Keratinocyte (primary cell): ENCODE measurements around the gene CDH13. TPM values are rescaled to one million over a fixed set of nuclear protein-coding genes. Genes with fewer than 3 reads are reported as not detected.

ENCODE experiments used
- DNase-seq: peaks from one replicate; pipeline ENCODE4 v3.0.0-alpha.2; 2011; ENCODE audit warnings: low read depth, missing footprints, low spot score
- FAIRE-seq: peaks from 2 replicates; lab custom pipeline; 2011; peaks lifted over from hg19 to GRCh38; lab: Jason Lieb, UNC
- H2AFZ ChIP-seq: 2 replicates; pipeline ENCODE4 v1.6.0; 2012; ENCODE audit warnings: low read length, control low read depth, inconsistent platforms; ENCODE audit not compliant: control insufficient read depth
- H3K27ac ChIP-seq: 2 replicates; pipeline ENCODE4 v1.5.1; 2011; ENCODE audit warnings: low read length; ENCODE audit not compliant: control insufficient read depth, insufficient read depth
- H3K27me3 ChIP-seq: 3 replicates; pipeline ENCODE4 v1.6.0; 2011; ENCODE audit warnings: low read length; ENCODE audit not compliant: control insufficient read depth, insufficient read depth; ENCODE audit errors: extremely low read depth
- H3K36me3 ChIP-seq, 2 experiments: 2 replicates in 1 of 2; 3 replicates in 1 of 2; pipeline ENCODE4 v1.5.1; 2011; ENCODE audit warnings: low read length in 2 of 2, mild to moderate bottlenecking in 1 of 2; ENCODE audit not compliant: control insufficient read depth in 2 of 2, insufficient read depth in 2 of 2; ENCODE audit errors: extremely low read depth in 1 of 2
- H3K4me1 ChIP-seq: 3 replicates; pipeline ENCODE4 v1.5.1; 2011; ENCODE audit warnings: low read length; ENCODE audit not compliant: control insufficient read depth, insufficient read depth; ENCODE audit errors: extremely low read depth
- H3K4me2 ChIP-seq: 3 replicates; pipeline ENCODE4 v1.6.0; 2011; ENCODE audit warnings: low read depth, low read length; ENCODE audit not compliant: control insufficient read depth, insufficient read depth; ENCODE audit errors: extremely low read depth
- H3K4me3 ChIP-seq, 3 experiments: fragments of 200-600 bp in 1 of 3; sonication (generic) in 1 of 3; 2 replicates in 2 of 3; 3 replicates in 1 of 3; pipeline ENCODE4 v1.5.1; 2011 to 2016; ENCODE audit warnings: low read length in 3 of 3, mild to moderate bottlenecking in 3 of 3, control low read depth in 2 of 3, inconsistent platforms in 1 of 3, low read depth in 1 of 3, mixed read lengths in 1 of 3, mixed run types in 1 of 3, moderate library complexity in 1 of 3; ENCODE audit not compliant: control insufficient read depth in 2 of 3, insufficient read depth in 2 of 3; ENCODE audit errors: extremely low read depth in 1 of 3
- H3K79me2 ChIP-seq: 2 replicates; pipeline ENCODE4 v1.6.0; 2012; ENCODE audit warnings: low read length; ENCODE audit not compliant: control insufficient read depth, insufficient read depth
- H3K9ac ChIP-seq: 3 replicates; pipeline ENCODE4 v1.6.0; 2011; ENCODE audit warnings: low read length; ENCODE audit not compliant: control insufficient read depth, insufficient read depth; ENCODE audit errors: extremely low read depth
- H3K9me1 ChIP-seq: 3 replicates; pipeline ENCODE4 v1.6.0; 2011; ENCODE audit warnings: low read length; ENCODE audit not compliant: control insufficient read depth, insufficient read depth; ENCODE audit errors: extremely low read depth
- H3K9me3 ChIP-seq: 2 replicates; pipeline ENCODE4 v1.5.1; 2012; ENCODE audit warnings: low read depth, low read length; ENCODE audit not compliant: control insufficient read depth
- H4K20me1 ChIP-seq: 3 replicates; pipeline ENCODE4 v1.6.0; 2011; ENCODE audit warnings: low read length; ENCODE audit not compliant: control insufficient read depth, insufficient read depth; ENCODE audit errors: extremely low read depth
- CTCF ChIP-seq, 3 experiments: IDR thresholded peaks in 1 of 3; conservative IDR thresholded peaks in 1 of 3; optimal IDR thresholded peaks in 1 of 3; 2 replicates in 2 of 3; 3 replicates in 1 of 3; pipeline versions ENCODE3 to v1.5.1; 2011; ENCODE audit warnings: low read length in 3 of 3, mild to moderate bottlenecking in 3 of 3, moderate library complexity in 2 of 3, control low read depth in 1 of 3, inconsistent platforms in 1 of 3; ENCODE audit not compliant: insufficient read depth in 2 of 3; ENCODE audit errors: extremely low read depth in 1 of 3
- EZH2 ChIP-seq: IDR thresholded peaks from one replicate; pipeline ENCODE4 v1.6.1; 2012; ENCODE audit warnings: inconsistent platforms, mild to moderate bottlenecking, low read length, moderate library complexity
- dilution Hi-C: fragments of 300-500 bp; cut with MboI; formaldehyde crosslinking; loops from one replicate; pipeline ENCODE4 v1.7.0; 2020; ENCODE audit warnings: low sequenced_read_pairs; ENCODE audit not compliant: extremely low pct_ligation_motif_present
- polyA plus RNA-seq, 5 experiments: library from polyadenylated mRNA; depleted of rRNA in 3 of 5; stranded (reverse) in 3 of 5; stranded (forward) in 1 of 5; unstranded in 1 of 5; fragments of >200 nt; gene quantifications; 1 replicate in 1 of 5; 2 replicates in 3 of 5; 3 replicates in 1 of 5; pipeline versions ENCODE4 v1.2.1 to v1.2.3, GENCODE V29; 2011 to 2012; ENCODE audit warnings: missing spikeins in 2 of 5, low read depth in 1 of 5, low replicate concordance in 1 of 5

Gene CDH13
- polyA plus RNA-seq, 1 donor (not counting 4 experiments of a cell fraction or from before 2014, with no cell fraction given), result 111 TPM

DNA sequence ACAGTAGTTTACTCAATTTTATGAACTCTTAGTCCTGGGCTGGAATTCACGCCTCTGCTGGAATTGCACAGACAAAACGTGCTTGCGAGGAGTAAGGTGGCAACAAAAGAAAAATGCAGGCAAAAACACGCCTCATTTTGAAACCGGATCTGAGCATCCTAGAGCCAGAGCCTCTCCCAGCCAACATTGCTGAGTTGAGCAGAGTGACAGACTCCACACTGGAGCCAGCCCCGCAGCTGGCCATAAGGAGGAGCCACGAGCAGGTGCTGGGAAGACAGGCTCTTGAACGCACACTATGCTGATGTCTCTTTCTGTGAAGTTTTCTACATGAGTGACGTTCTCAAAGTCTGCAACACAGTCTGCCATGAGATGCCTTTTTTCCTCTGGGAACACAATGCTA, 1166.4 kb downstream of the CDH13 start:
- Histone ChIP-seq H2AFZ (no peak overlapping the region), H3K79me2 (no peaks in the 10 kb centered on the region), H3K27ac (no peak overlapping the region), H3K27me3 (no peaks in the 10 kb centered on the region), H3K9me3 (no peaks in the 10 kb centered on the region), H3K36me3 (no peaks in the 10 kb centered on the region), H3K9me1 (no peaks in the 10 kb centered on the region), H3K4me2 (no peak overlapping the region), H3K4me1 (no peaks in the 10 kb centered on the region), H3K9ac (no peak overlapping the region), H3K4me3 (no peak overlapping the region), H4K20me1 (no peaks in the 10 kb centered on the region)
- FAIRE-seq (no peak), DNase-seq (no peak)
- dilution Hi-C loops, result no loop called here
- TF ChIP-seq CTCF (optimal IDR thresholded peaks at IDR 0.05 in 1 of 3, IDR thresholded peaks at IDR 0.05 in 1 of 3, conservative IDR thresholded peaks at IDR 0.05 in 1 of 3; ENCODE audit: extremely low read depth in 1 of 3, insufficient read depth in 2 of 3, low read length in 3 of 3) (peak in 1 of 3 experiments; percentile 9), EZH2 (no peak)

DNA sequence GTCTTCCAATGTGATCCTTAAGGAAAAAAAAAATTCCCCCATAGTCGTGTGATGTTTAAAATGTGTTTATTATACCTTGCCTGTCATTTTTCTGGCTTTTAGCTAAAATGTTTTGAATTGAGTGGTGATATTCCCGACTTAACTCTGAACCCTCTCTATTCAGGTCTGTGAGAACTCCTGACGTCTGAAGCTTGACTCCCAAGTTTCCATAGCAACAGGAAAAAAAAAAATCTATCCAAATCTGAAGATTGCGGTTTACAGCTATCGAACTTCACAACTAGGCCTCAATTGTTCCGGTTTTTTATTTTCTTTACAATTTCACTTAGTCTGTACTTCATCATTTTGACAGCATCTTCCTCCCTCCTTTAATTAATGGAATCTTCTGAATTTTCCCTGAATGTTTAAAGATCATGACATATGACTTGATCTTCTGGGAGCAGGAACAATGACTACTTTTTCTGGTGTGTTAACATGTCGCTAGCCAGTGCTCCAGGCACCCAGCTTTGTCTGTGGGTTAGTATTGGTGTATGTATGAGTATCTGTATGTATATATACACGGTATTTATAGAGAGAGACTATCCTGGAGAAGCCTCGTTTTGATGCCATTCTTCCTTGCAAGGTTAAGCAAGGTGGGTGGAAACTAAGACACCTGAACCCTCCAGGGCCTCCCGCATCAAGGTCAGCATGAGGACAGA, 1168.2 kb downstream of the CDH13 start:
- no peak for DNase-seq
- dilution Hi-C loops, result no loop called here

More for the DNA sequence above, 1168.2 kb downstream of the CDH13 start:
- Histone ChIP-seq H3K4me1 (peaks cover 3% of the 10 kb centered on the region), H3K9me3 (no peaks in the 10 kb centered on the region), H3K79me2 (no peaks in the 10 kb centered on the region), H4K20me1 (no peaks in the 10 kb centered on the region), H3K4me2 (no peak overlapping the region), H3K27ac (no peak overlapping the region), H3K4me3 (no peak overlapping the region), H3K9ac (no peak overlapping the region), H3K36me3 (no peaks in the 10 kb centered on the region), H3K27me3 (no peaks in the 10 kb centered on the region), H2AFZ (no peak overlapping the region), H3K9me1 (no peaks in the 10 kb centered on the region)
- FAIRE-seq, result no peak
- no peak for TF ChIP-seq EZH2
- TF ChIP-seq CTCF (optimal IDR thresholded peaks at IDR 0.05 in 1 of 3, IDR thresholded peaks at IDR 0.05 in 1 of 3, conservative IDR thresholded peaks at IDR 0.05 in 1 of 3; ENCODE audit: extremely low read depth in 1 of 3, insufficient read depth in 2 of 3, low read length in 3 of 3), result no peak
